SK-N-SH (cell line): ENCODE data around the gene LSMEM2.

Experiments used
- ELF1 ChIP-seq: IDR thresholded peaks from 2 replicates; pipeline ENCODE4 v1.4.0; 2012
- EP300 ChIP-seq, 2 experiments: IDR thresholded peaks; 2 replicates each; pipeline versions ENCODE4 v1.4.0 to v1.6.1; 2012; ENCODE audit warnings: borderline replicate concordance in 1 of 2, low read depth in 1 of 2, low read length in 1 of 2
- EZH2phosphoT487 ChIP-seq: fragments of 200-600 bp; sonication (generic); IDR thresholded peaks from 2 replicates; pipeline ENCODE4 v1.6.1; 2017; ENCODE audit warnings: low read depth, mixed run types, mild to moderate bottlenecking, antibody characterized with exemption, moderate library complexity, borderline replicate concordance
- FOXJ3 ChIP-seq: sonication (generic); formaldehyde crosslinking; IDR thresholded peaks from 2 replicates; pipeline ENCODE4 v1.5.1; 2020; ENCODE audit warnings: mild to moderate bottlenecking, missing genetic modification reagents
- FOXM1 ChIP-seq: IDR thresholded peaks from 2 replicates; pipeline ENCODE4 v1.4.0; 2012; ENCODE audit warnings: low read depth, mild to moderate bottlenecking
- MXI1 ChIP-seq: IDR thresholded peaks from 2 replicates; pipeline ENCODE4 v1.6.1; 2012; ENCODE audit warnings: mild to moderate bottlenecking, low read depth, low read length, improper control_type of control experiment
- POLR2AphosphoS5 ChIP-seq: IDR thresholded peaks from 2 replicates; pipeline ENCODE4 v1.6.1; 2012; ENCODE audit warnings: low read depth, low read length
- SIN3A ChIP-seq: IDR thresholded peaks from 2 replicates; pipeline ENCODE4 v1.6.1; 2012; ENCODE audit warnings: low read depth, mild to moderate bottlenecking, low read length, moderate library complexity, borderline replicate concordance
- TEAD4 ChIP-seq: IDR thresholded peaks from 2 replicates; pipeline ENCODE4 v1.4.0; 2012; ENCODE audit warnings: mild to moderate bottlenecking, borderline replicate concordance; ENCODE audit not compliant: insufficient read depth
- YY1 ChIP-seq: IDR thresholded peaks from 2 replicates; pipeline ENCODE4 v1.4.0; 2012; ENCODE audit warnings: low read depth, mild to moderate bottlenecking
- TF ChIP-seq, protein P1 (sequence below): IDR thresholded peaks from 2 replicates; pipeline ENCODE4 v1.6.1; 2012; ENCODE audit warnings: mild to moderate bottlenecking, low read depth, low read length, moderate library complexity
- TF ChIP-seq, protein P2 (sequence below): fragments of 200-600 bp; sonication (generic); IDR thresholded peaks from 2 replicates; pipeline ENCODE4 v1.6.1; 2017; ENCODE audit warnings: antibody characterized with exemption, mild to moderate bottlenecking, moderate library complexity
- TF ChIP-seq, protein P3 (sequence below): fragments of 150-350 bp; IDR thresholded peaks from 2 replicates; pipeline ENCODE4 v1.6.1; 2017; ENCODE audit warnings: antibody characterized with exemption, low read length, low read depth, borderline replicate concordance

DNA sequence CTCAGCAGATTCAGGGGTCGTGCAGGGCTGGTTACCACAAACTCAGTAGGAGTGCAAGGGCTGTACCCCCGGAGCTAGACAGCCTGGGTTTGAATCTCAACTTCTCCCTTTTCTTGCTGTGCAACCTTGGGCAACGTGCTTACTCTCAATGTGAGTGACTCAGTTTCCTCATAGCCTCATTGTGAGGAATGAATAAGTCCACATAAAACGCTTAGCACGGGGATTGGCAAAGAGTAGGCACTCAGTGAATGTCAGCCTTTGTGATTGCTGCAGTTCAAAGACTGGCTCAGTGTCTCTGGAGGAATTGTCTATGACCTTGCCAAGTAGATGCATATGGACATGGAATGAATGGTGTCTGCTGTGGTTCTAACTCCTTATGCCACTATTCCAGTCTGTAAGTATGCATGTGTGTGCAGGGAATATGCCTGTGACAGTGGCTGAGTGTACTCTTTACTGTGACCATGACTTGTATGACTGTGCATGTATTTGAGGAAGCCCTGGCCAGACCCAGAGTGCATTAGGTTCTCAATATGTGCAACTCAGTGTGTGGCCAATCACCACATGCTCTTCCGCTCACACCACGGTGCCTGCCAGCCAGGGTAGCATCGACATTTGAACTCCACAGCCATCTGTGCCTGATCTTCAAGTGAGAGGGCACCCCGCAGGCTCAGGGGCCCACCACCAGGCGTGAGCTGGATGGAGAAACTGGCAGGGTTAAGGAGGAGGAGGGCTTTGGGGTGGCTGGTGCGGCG lies 21.2 kb downstream of the LSMEM2 start:
- TF ChIP-seq FOXM1: no peak
- TF ChIP-seq, protein P1, sequence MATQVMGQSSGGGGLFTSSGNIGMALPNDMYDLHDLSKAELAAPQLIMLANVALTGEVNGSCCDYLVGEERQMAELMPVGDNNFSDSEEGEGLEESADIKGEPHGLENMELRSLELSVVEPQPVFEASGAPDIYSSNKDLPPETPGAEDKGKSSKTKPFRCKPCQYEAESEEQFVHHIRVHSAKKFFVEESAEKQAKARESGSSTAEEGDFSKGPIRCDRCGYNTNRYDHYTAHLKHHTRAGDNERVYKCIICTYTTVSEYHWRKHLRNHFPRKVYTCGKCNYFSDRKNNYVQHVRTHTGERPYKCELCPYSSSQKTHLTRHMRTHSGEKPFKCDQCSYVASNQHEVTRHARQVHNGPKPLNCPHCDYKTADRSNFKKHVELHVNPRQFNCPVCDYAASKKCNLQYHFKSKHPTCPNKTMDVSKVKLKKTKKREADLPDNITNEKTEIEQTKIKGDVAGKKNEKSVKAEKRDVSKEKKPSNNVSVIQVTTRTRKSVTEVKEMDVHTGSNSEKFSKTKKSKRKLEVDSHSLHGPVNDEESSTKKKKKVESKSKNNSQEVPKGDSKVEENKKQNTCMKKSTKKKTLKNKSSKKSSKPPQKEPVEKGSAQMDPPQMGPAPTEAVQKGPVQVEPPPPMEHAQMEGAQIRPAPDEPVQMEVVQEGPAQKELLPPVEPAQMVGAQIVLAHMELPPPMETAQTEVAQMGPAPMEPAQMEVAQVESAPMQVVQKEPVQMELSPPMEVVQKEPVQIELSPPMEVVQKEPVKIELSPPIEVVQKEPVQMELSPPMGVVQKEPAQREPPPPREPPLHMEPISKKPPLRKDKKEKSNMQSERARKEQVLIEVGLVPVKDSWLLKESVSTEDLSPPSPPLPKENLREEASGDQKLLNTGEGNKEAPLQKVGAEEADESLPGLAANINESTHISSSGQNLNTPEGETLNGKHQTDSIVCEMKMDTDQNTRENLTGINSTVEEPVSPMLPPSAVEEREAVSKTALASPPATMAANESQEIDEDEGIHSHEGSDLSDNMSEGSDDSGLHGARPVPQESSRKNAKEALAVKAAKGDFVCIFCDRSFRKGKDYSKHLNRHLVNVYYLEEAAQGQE: no peak
- TF ChIP-seq, protein P2, sequence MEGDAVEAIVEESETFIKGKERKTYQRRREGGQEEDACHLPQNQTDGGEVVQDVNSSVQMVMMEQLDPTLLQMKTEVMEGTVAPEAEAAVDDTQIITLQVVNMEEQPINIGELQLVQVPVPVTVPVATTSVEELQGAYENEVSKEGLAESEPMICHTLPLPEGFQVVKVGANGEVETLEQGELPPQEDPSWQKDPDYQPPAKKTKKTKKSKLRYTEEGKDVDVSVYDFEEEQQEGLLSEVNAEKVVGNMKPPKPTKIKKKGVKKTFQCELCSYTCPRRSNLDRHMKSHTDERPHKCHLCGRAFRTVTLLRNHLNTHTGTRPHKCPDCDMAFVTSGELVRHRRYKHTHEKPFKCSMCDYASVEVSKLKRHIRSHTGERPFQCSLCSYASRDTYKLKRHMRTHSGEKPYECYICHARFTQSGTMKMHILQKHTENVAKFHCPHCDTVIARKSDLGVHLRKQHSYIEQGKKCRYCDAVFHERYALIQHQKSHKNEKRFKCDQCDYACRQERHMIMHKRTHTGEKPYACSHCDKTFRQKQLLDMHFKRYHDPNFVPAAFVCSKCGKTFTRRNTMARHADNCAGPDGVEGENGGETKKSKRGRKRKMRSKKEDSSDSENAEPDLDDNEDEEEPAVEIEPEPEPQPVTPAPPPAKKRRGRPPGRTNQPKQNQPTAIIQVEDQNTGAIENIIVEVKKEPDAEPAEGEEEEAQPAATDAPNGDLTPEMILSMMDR: no peak
- TF ChIP-seq POLR2AphosphoS5: no peak
- TF ChIP-seq EZH2phosphoT487: no peak
- no peak for TF ChIP-seq YY1
- TF ChIP-seq, protein P3, sequence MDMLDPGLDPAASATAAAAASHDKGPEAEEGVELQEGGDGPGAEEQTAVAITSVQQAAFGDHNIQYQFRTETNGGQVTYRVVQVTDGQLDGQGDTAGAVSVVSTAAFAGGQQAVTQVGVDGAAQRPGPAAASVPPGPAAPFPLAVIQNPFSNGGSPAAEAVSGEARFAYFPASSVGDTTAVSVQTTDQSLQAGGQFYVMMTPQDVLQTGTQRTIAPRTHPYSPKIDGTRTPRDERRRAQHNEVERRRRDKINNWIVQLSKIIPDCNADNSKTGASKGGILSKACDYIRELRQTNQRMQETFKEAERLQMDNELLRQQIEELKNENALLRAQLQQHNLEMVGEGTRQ: no peak
- TF ChIP-seq EP300 (IDR thresholded peaks at IDR 0.05; ENCODE audit: borderline replicate concordance in 1 of 2, low read depth in 1 of 2, low read length in 1 of 2): no peak
- no peak for TF ChIP-seq ELF1
- TF ChIP-seq FOXJ3 (CRISPR knock-in tag): no peak
- TF ChIP-seq MXI1: no peak
- no peak for TF ChIP-seq SIN3A
- no peak for TF ChIP-seq TEAD4
